Panc1 (cell line): ENCODE results near the gene SPATA7. TPM values are rescaled to one million over a fixed set of nuclear protein-coding genes. Genes with fewer than 3 reads are reported as not detected.

Experiments used
- ATAC-seq: fragments of 200-7000 bp; cut with Tn5 transposase; 2 replicates; pipeline ENCODE4 v1.9.1; 2020; ENCODE audit warnings: mild to moderate bottlenecking, moderate library complexity
- BruUV-seq: library from RNA; stranded (reverse); fragments of 400-500 nt; replicated peaks from 2 replicates; lab custom pipeline; 2021; lab: Mats Ljungman, UMichigan
- CTCF ChIA-PET: fragments of 300-600 bp; sonication (Branson Sonifier 250); formaldehyde crosslinking; loops from one replicate; lab custom pipeline; 2022; ENCODE audit warnings: antibody characterized with exemption; lab: Charles Lee
- POLR2A ChIA-PET: fragments of 300-600 bp; sonication (Branson Sonifier 250); formaldehyde crosslinking; loops from one replicate; lab custom pipeline; 2022; ENCODE audit warnings: antibody characterized with exemption; lab: Charles Lee
- DNase-seq: peaks from one replicate; pipeline ENCODE4 v3.0.0-alpha.2; 2010; ENCODE audit warnings: low read depth, low spot score
- H3K27ac ChIP-seq: 2 replicates; pipeline ENCODE4 v1.5.1; 2011; ENCODE audit warnings: mild to moderate bottlenecking, low read length, inconsistent platforms
- H3K27me3 ChIP-seq: fragments of 200-500 bp; sonication (Bioruptor generic); 2 replicates; pipeline ENCODE4 v1.6.0; 2014; ENCODE audit warnings: low read length, inconsistent platforms; ENCODE audit not compliant: control insufficient read depth, insufficient read depth
- H3K36me3 ChIP-seq: fragments of 200-500 bp; sonication (Bioruptor generic); 2 replicates; pipeline ENCODE4 v1.5.1; 2014; ENCODE audit warnings: inconsistent platforms, mild to moderate bottlenecking, low read length, moderate library complexity; ENCODE audit not compliant: control insufficient read depth, insufficient read depth
- H3K4me1 ChIP-seq: 2 replicates; pipeline ENCODE4 v1.5.1; 2011; ENCODE audit warnings: inconsistent platforms, mild to moderate bottlenecking, low read length, moderate library complexity; ENCODE audit not compliant: control insufficient read depth, insufficient read depth
- H3K4me3 ChIP-seq, 2 experiments: 2 replicates each; pipeline ENCODE4 v1.5.1; 2011 to 2012; ENCODE audit warnings: low read depth in 2 of 2, low read length in 2 of 2, mild to moderate bottlenecking in 2 of 2, inconsistent platforms in 1 of 2, moderate library complexity in 1 of 2
- H3K9me3 ChIP-seq: fragments of 200-500 bp; sonication (Bioruptor generic); 2 replicates; pipeline ENCODE4 v1.5.1; 2014; ENCODE audit warnings: low read depth, mild to moderate bottlenecking, inconsistent platforms, low read length, moderate library complexity; ENCODE audit not compliant: control insufficient read depth, insufficient read depth
- POLR2AphosphoS5 ChIP-seq: IDR thresholded peaks from 2 replicates; pipeline ENCODE4 v1.6.1; 2012; ENCODE audit warnings: mild to moderate bottlenecking, low read depth, low read length, moderate library complexity
- SIN3A ChIP-seq: IDR thresholded peaks from 2 replicates; pipeline ENCODE4 v1.6.1; 2012; ENCODE audit warnings: low read depth, mild to moderate bottlenecking, low read length, moderate library complexity, borderline replicate concordance; ENCODE audit not compliant: insufficient read depth
- TCF7L2 ChIP-seq: IDR thresholded peaks from 2 replicates; pipeline ENCODE4 v1.6.1; 2011; ENCODE audit warnings: mild to moderate bottlenecking, low read depth, low read length, inconsistent platforms
- in situ Hi-C: cut with HindIII; loops from 2 replicates; pipeline ENCODE4 v1.10.0; 2016; ENCODE audit warnings: low sequenced_read_pairs, low pct_unique_long_range_greater_than_20kb
- intact Hi-C: fragments of 100-400 bp; cut with micrococcal nuclease; formaldehyde crosslinking; loops from one replicate; pipeline ENCODE4 v1.10.0; 2022; ENCODE audit not compliant: unreplicated experiment
- total RNA-seq: library from RNA; stranded (reverse); gene quantifications from one replicate; pipeline ENCODE4 v1.2.1, GENCODE V29; 2021; ENCODE audit not compliant: unreplicated experiment
- TF ChIP-seq, protein P1 (sequence below), 2 experiments: IDR thresholded peaks; 2 replicates each; pipeline ENCODE4 v1.6.1; 2011 to 2012; ENCODE audit warnings: low read depth in 2 of 2, control low read depth in 1 of 2, low read length in 1 of 2, mild to moderate bottlenecking in 1 of 2, moderate library complexity in 1 of 2; ENCODE audit not compliant: insufficient read depth in 1 of 2
- TF ChIP-seq, protein P2 (sequence below): fragments of 450-650 bp; IDR thresholded peaks from 2 replicates; pipeline ENCODE4 v1.5.1; 2017; ENCODE audit warnings: mild to moderate bottlenecking

Gene SPATA7
- total RNA-seq, 1 experiment from 2014 or later, result 4.0 TPM

DNA sequence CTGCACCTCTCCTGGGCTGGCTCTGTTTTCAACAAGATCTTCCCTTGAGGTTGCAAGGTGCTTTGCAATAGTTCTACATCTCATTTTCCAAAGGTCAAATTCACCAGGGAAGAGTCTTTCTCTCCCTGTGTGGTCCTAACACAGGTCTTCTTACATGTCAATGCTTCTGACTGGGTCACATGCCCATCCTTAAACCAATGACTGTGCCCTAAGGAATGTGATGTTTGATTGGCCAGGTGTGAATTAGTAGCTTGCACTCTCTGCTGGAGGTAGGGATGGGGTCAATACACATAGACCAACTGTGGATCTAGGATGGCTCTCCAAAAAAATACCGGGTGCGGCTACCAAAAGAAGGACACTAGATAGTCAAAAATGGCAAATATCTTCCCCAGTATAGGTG, 42.5 kb upstream of the SPATA7 start:
- BruUV-seq, result no TSS peak
- POLR2A ChIA-PET, result no interaction called here
- H3K27me3 ChIP-seq, result no peaks in the 10 kb centered on the region
- DNase-seq (no peak), ATAC-seq (no peak)
- no peak for TF ChIP-seq SIN3A
- TF ChIP-seq POLR2AphosphoS5, result no peak
- CTCF ChIA-PET, result no interaction called here
- no peaks in the 10 kb centered on the region for H3K36me3 ChIP-seq
- H3K27ac ChIP-seq, result no peak overlapping the region
- H3K4me1 ChIP-seq, result no peaks in the 10 kb centered on the region; the same call in 1 of the 2 replicates
- intact Hi-C loops (no loop called here), in situ Hi-C loops (no loop called here)
- no peak overlapping the region for H3K4me3 ChIP-seq
- H3K9me3 ChIP-seq, result no peaks in the 10 kb centered on the region

DNA sequence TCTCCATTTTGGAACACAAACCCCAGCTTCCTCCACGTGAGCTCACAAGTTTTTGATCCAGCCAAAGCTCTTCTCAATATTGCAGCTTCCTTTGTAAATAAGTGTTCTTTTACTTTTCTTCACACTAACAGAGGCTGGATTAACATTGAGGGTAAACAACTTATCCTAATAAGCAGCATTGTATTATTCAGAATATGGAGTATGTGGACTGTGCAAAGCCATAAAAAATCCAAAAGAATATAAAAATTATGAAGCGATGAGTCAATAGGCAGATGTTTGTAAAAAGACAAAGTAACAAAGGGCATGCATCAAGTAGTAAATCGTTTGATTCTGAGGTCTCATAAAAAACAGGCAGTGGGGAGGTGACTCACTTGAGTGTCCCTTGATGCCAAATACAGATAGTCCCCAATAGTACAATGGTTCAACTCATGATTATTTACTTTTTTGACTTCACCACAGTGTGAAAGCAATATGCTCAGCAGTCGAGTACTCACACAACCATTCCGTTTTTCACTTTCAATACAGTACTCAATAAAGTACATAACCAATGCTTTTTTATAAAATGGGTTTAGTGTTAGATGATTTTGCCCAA, 39.3 kb upstream of the SPATA7 start:
- H3K27me3 ChIP-seq, result no peaks in the 10 kb centered on the region
- CTCF ChIA-PET, result interaction anchor here (0.7 kb wide), 1 partner anchor 156 kb away, joined by 3 read pairs; no protein-coding TSS in a partner anchor
- TF ChIP-seq POLR2AphosphoS5, result no peak
- peak; percentile 54; the same call in 1 of the 2 replicates for TF ChIP-seq TCF7L2
- TF ChIP-seq, protein P1, sequence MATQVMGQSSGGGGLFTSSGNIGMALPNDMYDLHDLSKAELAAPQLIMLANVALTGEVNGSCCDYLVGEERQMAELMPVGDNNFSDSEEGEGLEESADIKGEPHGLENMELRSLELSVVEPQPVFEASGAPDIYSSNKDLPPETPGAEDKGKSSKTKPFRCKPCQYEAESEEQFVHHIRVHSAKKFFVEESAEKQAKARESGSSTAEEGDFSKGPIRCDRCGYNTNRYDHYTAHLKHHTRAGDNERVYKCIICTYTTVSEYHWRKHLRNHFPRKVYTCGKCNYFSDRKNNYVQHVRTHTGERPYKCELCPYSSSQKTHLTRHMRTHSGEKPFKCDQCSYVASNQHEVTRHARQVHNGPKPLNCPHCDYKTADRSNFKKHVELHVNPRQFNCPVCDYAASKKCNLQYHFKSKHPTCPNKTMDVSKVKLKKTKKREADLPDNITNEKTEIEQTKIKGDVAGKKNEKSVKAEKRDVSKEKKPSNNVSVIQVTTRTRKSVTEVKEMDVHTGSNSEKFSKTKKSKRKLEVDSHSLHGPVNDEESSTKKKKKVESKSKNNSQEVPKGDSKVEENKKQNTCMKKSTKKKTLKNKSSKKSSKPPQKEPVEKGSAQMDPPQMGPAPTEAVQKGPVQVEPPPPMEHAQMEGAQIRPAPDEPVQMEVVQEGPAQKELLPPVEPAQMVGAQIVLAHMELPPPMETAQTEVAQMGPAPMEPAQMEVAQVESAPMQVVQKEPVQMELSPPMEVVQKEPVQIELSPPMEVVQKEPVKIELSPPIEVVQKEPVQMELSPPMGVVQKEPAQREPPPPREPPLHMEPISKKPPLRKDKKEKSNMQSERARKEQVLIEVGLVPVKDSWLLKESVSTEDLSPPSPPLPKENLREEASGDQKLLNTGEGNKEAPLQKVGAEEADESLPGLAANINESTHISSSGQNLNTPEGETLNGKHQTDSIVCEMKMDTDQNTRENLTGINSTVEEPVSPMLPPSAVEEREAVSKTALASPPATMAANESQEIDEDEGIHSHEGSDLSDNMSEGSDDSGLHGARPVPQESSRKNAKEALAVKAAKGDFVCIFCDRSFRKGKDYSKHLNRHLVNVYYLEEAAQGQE (IDR thresholded peaks at IDR 0.05; ENCODE audit: insufficient read depth in 1 of 2, low read depth in 2 of 2, low read length in 1 of 2), result no peak
- intact Hi-C loops (no loop called here), in situ Hi-C loops (no loop called here)
- ATAC-seq, result peak; percentile 96
- H3K4me3 ChIP-seq, result no peak overlapping the region
- DNase-seq, result no peak
- no TSS peak for BruUV-seq
- no peaks in the 10 kb centered on the region for H3K36me3 ChIP-seq
- no peaks in the 10 kb centered on the region for H3K9me3 ChIP-seq
- no peaks in the 10 kb centered on the region; the same call in 1 of the 2 replicates for H3K4me1 ChIP-seq
- POLR2A ChIA-PET, result no interaction called here
- no peak overlapping the region for H3K27ac ChIP-seq

DNA sequence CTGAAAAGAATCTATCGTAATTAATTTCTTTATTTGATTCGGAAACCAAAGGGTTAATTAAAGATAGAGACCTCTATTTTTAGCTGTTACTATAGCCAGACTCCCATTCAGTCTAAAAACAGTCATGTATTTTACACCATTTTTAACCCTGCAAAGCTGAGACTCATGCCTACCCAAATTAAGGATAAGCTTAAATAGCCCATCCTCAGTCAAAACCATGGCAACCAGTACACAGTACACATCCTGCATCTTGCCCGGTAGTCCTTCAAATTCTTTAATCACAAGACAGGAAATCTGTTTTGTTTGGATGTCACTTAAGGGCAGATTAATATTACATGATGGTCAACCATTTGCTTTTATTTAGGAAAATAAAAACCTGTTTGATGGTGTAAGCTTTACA, 36.9 kb upstream of the SPATA7 start:
- in situ Hi-C loops (no loop called here), intact Hi-C loops (no loop called here)
- DNase-seq (no peak), ATAC-seq (no peak)
- Histone ChIP-seq H3K36me3 (no peaks in the 10 kb centered on the region), H3K4me3 (no peak overlapping the region), H3K9me3 (no peaks in the 10 kb centered on the region), H3K27ac (no peak overlapping the region), H3K27me3 (no peaks in the 10 kb centered on the region), H3K4me1 (no peaks in the 10 kb centered on the region; the same call in 1 of the 2 replicates)
- POLR2A ChIA-PET, result no interaction called here
- CTCF ChIA-PET, result no interaction called here
- no TSS peak for BruUV-seq
- TF ChIP-seq, protein P1 (IDR thresholded peaks at IDR 0.05; ENCODE audit: insufficient read depth in 1 of 2, low read depth in 2 of 2, low read length in 1 of 2), result no peak
- TF ChIP-seq, protein P2, sequence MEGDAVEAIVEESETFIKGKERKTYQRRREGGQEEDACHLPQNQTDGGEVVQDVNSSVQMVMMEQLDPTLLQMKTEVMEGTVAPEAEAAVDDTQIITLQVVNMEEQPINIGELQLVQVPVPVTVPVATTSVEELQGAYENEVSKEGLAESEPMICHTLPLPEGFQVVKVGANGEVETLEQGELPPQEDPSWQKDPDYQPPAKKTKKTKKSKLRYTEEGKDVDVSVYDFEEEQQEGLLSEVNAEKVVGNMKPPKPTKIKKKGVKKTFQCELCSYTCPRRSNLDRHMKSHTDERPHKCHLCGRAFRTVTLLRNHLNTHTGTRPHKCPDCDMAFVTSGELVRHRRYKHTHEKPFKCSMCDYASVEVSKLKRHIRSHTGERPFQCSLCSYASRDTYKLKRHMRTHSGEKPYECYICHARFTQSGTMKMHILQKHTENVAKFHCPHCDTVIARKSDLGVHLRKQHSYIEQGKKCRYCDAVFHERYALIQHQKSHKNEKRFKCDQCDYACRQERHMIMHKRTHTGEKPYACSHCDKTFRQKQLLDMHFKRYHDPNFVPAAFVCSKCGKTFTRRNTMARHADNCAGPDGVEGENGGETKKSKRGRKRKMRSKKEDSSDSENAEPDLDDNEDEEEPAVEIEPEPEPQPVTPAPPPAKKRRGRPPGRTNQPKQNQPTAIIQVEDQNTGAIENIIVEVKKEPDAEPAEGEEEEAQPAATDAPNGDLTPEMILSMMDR, result no peak
- TF ChIP-seq TCF7L2 (no peak), POLR2AphosphoS5 (no peak), SIN3A (no peak)
